GM19468 (cell line): Measurements from ENCODE around the gene PRSS1.
"Not testable (repeated sequence)": the region's sequence is repeated elsewhere in the genome, so short reads cannot be mapped to it uniquely, and the experiment has no call there.

ENCODE experiments used
- ATAC-seq: cut with Tn5 transposase; IDR thresholded peaks from one replicate; pipeline ENCODE4 v1.9.1; 2021; ENCODE audit warnings: mild to moderate bottlenecking, moderate library complexity, moderate number of reproducible peaks; ENCODE audit not compliant: unreplicated experiment; ENCODE audit errors: extremely low read depth

The PRSS1 gene

GRCh38 chr7:142772051-142772450, 22.8 kb downstream of the PRSS1 start:
- ATAC-seq: no peak

- no peak for ATAC-seq
Observed at GRCh38 chr7:142772673-142773072, 23.4 kb downstream of the PRSS1 start.

- no peak for ATAC-seq
Observed at GRCh38 chr7:142773230-142773629, 24.0 kb downstream of the PRSS1 start.

- no peak for ATAC-seq
Observed at GRCh38 chr7:142773937-142774744, 24.9 kb downstream of the PRSS1 start.

- ATAC-seq: no peak
Observed at GRCh38 chr7:142774826-142775225, 25.6 kb downstream of the PRSS1 start.

- not testable (repeated sequence) for ATAC-seq
Observed at GRCh38 chr7:142775351-142776115, 26.3 kb downstream of the PRSS1 start.

GRCh38 chr7:142776206-142776844, 27.1 kb downstream of the PRSS1 start:
- ATAC-seq: no peak

GRCh38 chr7:142776845-142777225, 27.6 kb downstream of the PRSS1 start:
- ATAC-seq: not testable (repeated sequence)

- ATAC-seq: no peak
Observed at GRCh38 chr7:142777318-142777717, 28.0 kb downstream of the PRSS1 start.

GRCh38 chr7:142782922-142783900, 33.9 kb downstream of the PRSS1 start:
- ATAC-seq: peak; percentile 71

GRCh38 chr7:142784096-142784495, 34.8 kb downstream of the PRSS1 start:
- ATAC-seq: no peak

GRCh38 chr7:142784716-142785115, 35.4 kb downstream of the PRSS1 start:
- ATAC-seq: no peak

- no peak for ATAC-seq
Observed at GRCh38 chr7:142785841-142786250, 36.6 kb downstream of the PRSS1 start.

GRCh38 chr7:142787034-142787768, 37.9 kb downstream of the PRSS1 start:
- no peak for ATAC-seq

GRCh38 chr7:142787783-142788182, 38.5 kb downstream of the PRSS1 start:
- no peak for ATAC-seq

- ATAC-seq: no peak
Observed at GRCh38 chr7:142788303-142789289, 39.3 kb downstream of the PRSS1 start.

- ATAC-seq: no peak
Observed at GRCh38 chr7:142789441-142789840, 40.2 kb downstream of the PRSS1 start.

GRCh38 chr7:142790056-142790455, 40.8 kb downstream of the PRSS1 start:
- no peak for ATAC-seq
